Prostate gland (tissue), 2 donors: Measurements from ENCODE around the gene GHR. TPM values are rescaled to one million over a fixed set of nuclear protein-coding genes. Genes with fewer than 3 reads are reported as not detected.
A peak's percentile ranks its signal among the peaks of the same experiment; 100 is the strongest.

ENCODE experiments used
- DNase-seq: peaks from one replicate; pipeline ENCODE4 v3.0.0-alpha.2; 2019; ENCODE audit warnings: low spot score
- H3K27ac ChIP-seq, 2 donors: fragments of 200-600 bp; sonication (generic); 2 replicates each; pipeline ENCODE4 v1.5.1; 2017 to 2019
- H3K27me3 ChIP-seq: fragments of 200-600 bp; sonication (generic); replicated peaks from 2 replicates; pipeline ENCODE4 v1.5.1; 2019; ENCODE audit not compliant: insufficient read depth
- H3K36me3 ChIP-seq, 2 donors: fragments of 200-600 bp; sonication (generic); 1 replicate in 1 of 2; 2 replicates in 1 of 2; pipeline versions ENCODE4 v1.5.1 to v1.8.1; 2017 to 2019
- H3K4me1 ChIP-seq: fragments of 200-600 bp; sonication (generic); replicated peaks from 2 replicates; pipeline ENCODE4 v1.5.1; 2019
- H3K4me3 ChIP-seq, 2 donors: fragments of 200-600 bp; sonication (generic); 2 replicates each; pipeline ENCODE4 v1.5.1; 2017 to 2019
- H3K9me3 ChIP-seq: fragments of 200-600 bp; sonication (generic); 2 replicates; pipeline ENCODE4 v1.5.1; 2017
- POLR2A ChIP-seq: fragments of 450-650 bp; IDR thresholded peaks from one replicate; pipeline ENCODE4 v1.6.1; 2016; ENCODE audit warnings: antibody characterized with exemption, mild to moderate bottlenecking
- POLR2AphosphoS5 ChIP-seq: sonication (generic); formaldehyde crosslinking; IDR thresholded peaks from one replicate; pipeline ENCODE4 v1.6.1; 2017; ENCODE audit warnings: antibody characterized with exemption
- WGBS: methylation state at CpG from one replicate; pipeline ENCODE4 v1.1.5; 2018; 5-methylcytosine and 5-hydroxymethylcytosine counted together
- intact Hi-C: fragments of 100-400 bp; cut with DNase I; formaldehyde crosslinking; loops from one replicate; pipeline ENCODE4 v1.14.2; 2022
- total RNA-seq, 2 donors: library from RNA; depleted of rRNA; stranded (reverse); fragments of >200 nt; gene quantifications; one replicate each; pipeline ENCODE4 v1.1.0, GENCODE V29; 2016
- TF ChIP-seq, protein P1 (sequence below), 4 experiments: fragments of 200-600 bp in 2 of 4; fragments of 450-650 bp in 2 of 4; sonication (generic) in 2 of 4; IDR thresholded peaks; 1 replicate in 3 of 4; 2 replicates in 1 of 4; pipeline ENCODE4 v1.5.1; 2016 to 2019; ENCODE audit warnings: antibody characterized with exemption in 4 of 4, mild to moderate bottlenecking in 2 of 4, moderate library complexity in 2 of 4

Gene GHR
- total RNA-seq, 2 donors from 2014 or later = 11.8 to 15.5 TPM

DNA sequence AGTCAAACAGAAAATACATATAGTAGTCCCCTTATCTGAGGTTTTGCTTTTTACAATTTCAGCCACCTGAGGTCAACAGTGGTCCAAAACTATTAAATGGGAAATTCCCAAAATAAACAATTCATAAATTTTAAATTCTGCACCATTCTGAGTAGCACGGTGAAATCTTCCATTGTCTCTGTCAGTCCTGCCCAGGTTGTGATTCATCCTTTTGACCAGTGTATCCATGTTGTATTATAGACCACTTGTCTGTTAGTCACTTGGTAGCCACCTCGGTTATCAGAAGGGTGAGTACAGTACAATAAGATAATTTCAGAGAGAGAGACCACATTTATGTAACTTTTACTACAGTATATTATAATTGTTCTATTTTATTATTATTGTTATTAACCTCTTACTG, 336.2 kb downstream of the GHR start:
- H3K36me3 ChIP-seq = no peaks in the 10 kb centered on the region
- intact Hi-C loops = no loop called here
- TF ChIP-seq, protein P1, sequence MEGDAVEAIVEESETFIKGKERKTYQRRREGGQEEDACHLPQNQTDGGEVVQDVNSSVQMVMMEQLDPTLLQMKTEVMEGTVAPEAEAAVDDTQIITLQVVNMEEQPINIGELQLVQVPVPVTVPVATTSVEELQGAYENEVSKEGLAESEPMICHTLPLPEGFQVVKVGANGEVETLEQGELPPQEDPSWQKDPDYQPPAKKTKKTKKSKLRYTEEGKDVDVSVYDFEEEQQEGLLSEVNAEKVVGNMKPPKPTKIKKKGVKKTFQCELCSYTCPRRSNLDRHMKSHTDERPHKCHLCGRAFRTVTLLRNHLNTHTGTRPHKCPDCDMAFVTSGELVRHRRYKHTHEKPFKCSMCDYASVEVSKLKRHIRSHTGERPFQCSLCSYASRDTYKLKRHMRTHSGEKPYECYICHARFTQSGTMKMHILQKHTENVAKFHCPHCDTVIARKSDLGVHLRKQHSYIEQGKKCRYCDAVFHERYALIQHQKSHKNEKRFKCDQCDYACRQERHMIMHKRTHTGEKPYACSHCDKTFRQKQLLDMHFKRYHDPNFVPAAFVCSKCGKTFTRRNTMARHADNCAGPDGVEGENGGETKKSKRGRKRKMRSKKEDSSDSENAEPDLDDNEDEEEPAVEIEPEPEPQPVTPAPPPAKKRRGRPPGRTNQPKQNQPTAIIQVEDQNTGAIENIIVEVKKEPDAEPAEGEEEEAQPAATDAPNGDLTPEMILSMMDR (IDR thresholded peaks at IDR 0.05) = no peak
- TF ChIP-seq POLR2AphosphoS5 (no peak), POLR2A (no peak)
- no peak for DNase-seq
- WGBS = 58% methylated on average over 2 of the region's 2 CpGs
- H3K9me3 ChIP-seq = no peaks in the 10 kb centered on the region
- H3K4me1 ChIP-seq = no peaks in the 10 kb centered on the region
- no peak overlapping the region for H3K27ac ChIP-seq
- H3K4me3 ChIP-seq = no peak overlapping the region
- H3K27me3 ChIP-seq = no peaks in the 10 kb centered on the region

DNA sequence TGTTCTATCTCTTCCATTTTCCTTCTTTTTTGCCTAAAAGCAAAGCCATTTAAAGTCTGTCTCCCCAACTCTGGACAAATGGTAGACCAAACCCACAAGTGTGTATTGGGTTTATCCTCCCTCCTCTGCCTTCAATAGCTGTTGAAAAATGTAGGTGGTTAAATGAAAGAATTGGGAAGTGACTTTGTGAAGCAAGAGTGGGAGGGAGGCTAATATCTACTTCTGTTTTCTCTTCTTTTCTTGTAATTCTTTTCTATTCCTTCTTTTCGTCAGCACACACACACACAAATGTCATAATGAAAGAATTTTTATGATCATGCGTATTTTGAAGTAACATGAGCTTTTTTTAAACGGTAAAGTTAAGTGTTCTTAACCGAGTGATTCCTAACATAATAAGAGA, 337.2 kb downstream of the GHR start:
- intact Hi-C loops = loop anchor here (10.0 kb wide), 1 partner anchor 756 kb away; no protein-coding TSS in a partner anchor
- WGBS = 86% methylated on average over 4 of the region's 4 CpGs
- Histone ChIP-seq H3K4me3 (no peak overlapping the region), H3K36me3 (no peaks in the 10 kb centered on the region), H3K9me3 (no peaks in the 10 kb centered on the region), H3K27ac (no peak overlapping the region), H3K4me1 (no peaks in the 10 kb centered on the region), H3K27me3 (no peaks in the 10 kb centered on the region)
- no peak for DNase-seq
- TF ChIP-seq POLR2AphosphoS5 (no peak), POLR2A (no peak)
- TF ChIP-seq, protein P1 (IDR thresholded peaks at IDR 0.05) = no peak

DNA sequence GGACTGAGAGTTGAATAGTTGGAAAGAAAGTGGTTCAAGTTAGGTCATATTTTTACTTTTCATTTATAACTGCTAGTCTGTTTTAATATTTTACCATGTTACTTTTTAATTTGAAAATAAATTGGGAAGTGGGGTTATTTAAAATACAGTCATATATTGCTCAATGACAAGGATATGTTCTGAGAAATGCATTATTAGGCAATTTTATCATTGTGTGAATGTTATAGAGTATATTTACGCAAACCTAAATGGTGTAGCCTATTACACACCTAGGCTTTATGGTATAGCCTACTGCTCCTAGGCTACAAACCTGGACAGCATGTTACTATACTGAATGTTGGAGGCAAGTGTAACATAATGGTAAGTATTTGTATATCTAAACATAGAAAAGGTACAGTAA, 338.6 kb downstream of the GHR start:
- TF ChIP-seq POLR2AphosphoS5 = no peak
- no peak for TF ChIP-seq POLR2A
- TF ChIP-seq, protein P1 (IDR thresholded peaks at IDR 0.05) = no peak

DNA sequence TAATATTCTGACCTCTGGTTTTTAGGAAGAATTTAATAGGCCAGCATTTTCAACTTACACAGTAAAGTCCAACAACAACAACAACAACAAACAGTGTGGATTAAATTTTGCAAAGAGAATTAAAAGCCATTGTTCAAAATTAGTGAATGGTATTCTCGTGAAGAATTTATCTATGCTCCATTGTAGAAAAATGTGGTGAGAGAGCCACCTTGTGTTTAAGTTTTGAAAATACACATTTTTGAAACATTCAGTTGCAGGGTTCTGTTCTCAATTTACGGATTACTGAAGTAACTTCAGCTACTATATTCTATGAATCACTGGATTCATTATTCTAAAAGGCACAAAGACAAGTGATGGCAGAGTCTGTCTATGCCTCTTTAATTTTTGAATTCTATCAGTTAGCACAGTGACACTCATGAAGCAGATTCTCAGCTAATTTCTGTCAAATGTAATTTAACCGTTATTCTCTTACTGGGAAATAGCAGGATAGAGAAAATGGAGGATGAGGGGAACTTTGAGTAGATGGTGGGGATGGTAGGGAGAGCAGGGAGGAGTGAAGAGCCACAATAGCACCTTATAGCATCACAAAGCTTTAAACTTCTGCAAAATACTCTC, 344.4 kb downstream of the GHR start:
- Histone ChIP-seq H3K27me3 (no peaks in the 10 kb centered on the region), H3K36me3 (no peaks in the 10 kb centered on the region), H3K27ac (no peak overlapping the region), H3K4me1 (no peaks in the 10 kb centered on the region), H3K9me3 (no peaks in the 10 kb centered on the region), H3K4me3 (no peak overlapping the region)
- 35% methylated on average over 3 of the region's 3 CpGs for WGBS
- no peak for DNase-seq
- intact Hi-C loops = loop anchor here (5.0 to 10.0 kb wide), 3 partner anchors 345 to 900 kb away; partner anchors contain the start of gene GHR
- TF ChIP-seq POLR2AphosphoS5 (no peak), POLR2A (no peak)
- TF ChIP-seq, protein P1 (IDR thresholded peaks at IDR 0.05) = peak; percentile 13 to 69 (median 53)

More for the DNA sequence above, 338.6 kb downstream of the GHR start:
- Histone ChIP-seq H3K4me1 (no peaks in the 10 kb centered on the region), H3K27ac (no peak overlapping the region), H3K9me3 (no peaks in the 10 kb centered on the region), H3K27me3 (no peaks in the 10 kb centered on the region), H3K36me3 (no peaks in the 10 kb centered on the region), H3K4me3 (no peak overlapping the region)
- no peak for DNase-seq
- WGBS = 95% methylated on average over 1 of the region's 1 CpG
- intact Hi-C loops = loop anchor here (10.0 kb wide), 1 partner anchor 757 kb away; no protein-coding TSS in a partner anchor

DNA sequence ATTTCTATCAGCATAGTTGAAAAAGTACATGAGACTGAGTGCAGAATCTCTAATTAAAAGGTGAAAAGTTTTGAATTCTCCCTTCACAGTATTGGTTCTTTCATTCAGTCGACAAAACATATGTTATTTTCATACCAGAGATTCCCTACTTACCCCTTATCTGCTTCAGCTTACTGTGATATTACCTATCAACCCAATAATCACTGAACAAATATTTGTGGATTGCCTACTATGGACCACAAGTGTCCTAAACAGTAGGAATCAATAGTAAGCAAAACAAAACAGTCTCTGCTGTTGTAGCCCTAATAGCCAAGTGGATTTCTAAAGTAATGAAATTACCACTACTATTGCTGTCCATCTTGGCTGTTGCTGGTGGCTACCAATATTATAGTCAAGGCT, 344.9 kb downstream of the GHR start:
- Histone ChIP-seq H3K27me3 (no peaks in the 10 kb centered on the region), H3K9me3 (no peaks in the 10 kb centered on the region), H3K36me3 (no peaks in the 10 kb centered on the region), H3K27ac (no peak overlapping the region), H3K4me1 (no peaks in the 10 kb centered on the region), H3K4me3 (no peak overlapping the region)
- WGBS = 36% methylated on average over 1 of the region's 1 CpG
- intact Hi-C loops = loop anchor here (5.0 to 10.0 kb wide), 3 partner anchors 346 to 901 kb away; partner anchors contain the start of gene GHR
- TF ChIP-seq, protein P1 (IDR thresholded peaks at IDR 0.05) = no peak
- TF ChIP-seq POLR2AphosphoS5 = no peak
- no peak for TF ChIP-seq POLR2A
- no peak for DNase-seq
